ENCODE measurements around the gene USP2. TPM values are rescaled to one million over a fixed set of nuclear protein-coding genes. Genes with fewer than 3 reads are reported as not detected.

Gene USP2
- total RNA-seq, 1 donor from 2014 or later, result 140 TPM

DNA sequence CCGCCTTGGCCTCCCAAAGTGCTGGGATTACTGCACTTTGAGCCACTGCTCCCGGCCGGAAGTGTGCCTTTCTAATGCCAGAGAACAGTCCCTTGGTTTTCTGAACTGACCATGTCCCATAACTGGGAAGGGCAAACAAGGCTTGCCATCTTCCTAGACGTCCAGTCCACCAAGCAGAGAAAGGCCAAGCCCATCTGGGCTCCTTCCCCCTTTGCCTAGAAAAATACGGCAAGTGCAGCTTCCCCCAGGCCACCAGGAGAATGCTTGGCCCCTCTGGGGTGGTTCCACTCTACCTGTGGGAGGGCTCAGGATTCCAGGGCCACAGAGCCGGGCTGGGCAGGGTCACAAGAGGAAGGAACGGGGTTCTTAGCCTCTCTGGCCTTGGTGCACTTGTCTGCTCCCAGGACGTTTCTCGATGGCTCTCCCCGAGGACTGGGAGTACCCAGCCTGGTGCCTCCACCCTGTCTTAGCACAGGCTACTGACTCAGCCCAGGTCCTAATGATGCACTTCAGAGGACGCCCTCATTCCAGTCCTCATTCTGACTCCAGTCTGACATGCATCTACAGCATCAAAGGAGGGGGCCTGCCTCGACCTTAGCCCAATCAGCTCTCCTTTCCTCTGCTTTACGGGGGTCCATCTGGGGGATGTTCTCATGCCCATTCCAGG lies 1.2 kb downstream of the USP2 start:
- no peak for ATAC-seq
- intact Hi-C loops (cut with DNase I), result loop anchor here (10.0 kb wide), 1 partner anchor 95 kb away; no protein-coding TSS in a partner anchor
- no peak for DNase-seq (ENCODE audit: missing footprints)

DNA sequence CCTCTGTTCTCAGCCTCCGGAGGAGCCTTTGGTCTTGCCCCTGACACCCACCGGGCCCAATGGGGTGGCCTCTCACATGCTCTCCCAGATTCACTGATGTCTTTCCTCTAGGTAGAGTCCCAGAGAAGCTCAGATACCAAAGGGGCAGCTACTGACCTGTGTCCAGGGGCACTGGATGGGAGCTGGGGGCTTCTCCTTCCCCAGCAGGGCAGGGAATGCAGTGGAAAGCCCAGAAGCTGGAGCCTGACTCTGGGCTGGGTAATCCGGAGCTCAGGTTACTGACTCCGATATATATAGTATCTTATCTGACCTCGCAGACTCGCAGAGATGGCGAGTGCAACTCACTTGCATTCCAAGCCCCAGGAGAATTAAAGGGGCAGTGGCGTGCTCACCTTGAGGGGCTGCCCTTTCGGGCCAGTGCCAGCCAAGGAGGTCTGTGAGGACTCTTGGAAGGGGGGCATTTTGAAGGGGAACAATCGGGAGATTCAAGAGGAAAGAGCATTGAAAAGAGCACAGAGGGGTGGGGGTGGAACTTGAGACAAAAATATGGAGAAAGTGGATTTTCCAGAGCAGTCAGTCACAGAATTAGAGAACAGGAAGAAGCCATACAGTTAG lies 2.5 kb downstream of the USP2 start:
- intact Hi-C loops (cut with DNase I), result no loop called here
- peak; percentile 9 for ATAC-seq

DNA sequence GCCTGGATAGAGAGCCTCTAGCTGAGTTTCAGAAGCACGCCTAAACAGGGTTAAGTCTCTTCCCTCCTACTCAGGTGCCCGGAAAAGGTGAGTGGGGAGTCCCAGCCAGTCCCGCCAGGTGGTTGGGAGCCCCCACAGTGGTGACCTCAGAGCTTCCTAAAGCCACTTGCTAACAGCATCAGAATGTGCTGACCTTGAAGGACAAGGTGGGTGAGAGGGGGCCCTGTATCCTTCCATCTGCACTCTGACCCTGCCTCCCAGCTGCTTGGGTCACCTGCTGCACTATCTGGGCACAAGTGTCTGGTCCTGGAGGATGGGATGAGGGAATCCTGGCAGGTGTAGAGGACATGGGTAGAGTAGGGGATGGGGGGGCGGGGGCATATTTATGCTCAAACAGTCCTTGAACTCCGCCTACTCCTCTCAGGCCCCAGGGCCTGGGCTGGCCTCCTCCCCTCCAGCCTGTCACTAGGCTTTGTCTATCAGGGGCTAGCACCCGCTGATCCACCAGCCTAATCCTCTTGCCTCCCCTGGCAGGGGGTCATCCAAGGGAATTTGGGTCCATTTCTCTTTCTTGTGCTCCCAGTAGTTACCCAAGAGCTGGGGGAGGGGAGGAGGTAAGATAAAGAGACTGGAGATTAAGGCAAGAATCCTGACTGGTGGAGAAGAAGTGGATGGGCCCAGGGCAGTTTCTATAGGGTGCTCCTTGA lies 3.4 kb downstream of the USP2 start:
- intact Hi-C loops (cut with DNase I), result no loop called here
- DNase-seq (ENCODE audit: missing footprints), result no peak
- ATAC-seq, result no peak

More for the DNA sequence above, 2.5 kb downstream of the USP2 start:
- DNase-seq (ENCODE audit: missing footprints), result no peak

GRCh38 chr11:119377112-119377901 lies 4.2 kb downstream of the USP2 start:
- DNase-seq (ENCODE audit: missing footprints) (no peak), ATAC-seq (no peak)
- intact Hi-C loops (cut with DNase I), result no loop called here

DNA sequence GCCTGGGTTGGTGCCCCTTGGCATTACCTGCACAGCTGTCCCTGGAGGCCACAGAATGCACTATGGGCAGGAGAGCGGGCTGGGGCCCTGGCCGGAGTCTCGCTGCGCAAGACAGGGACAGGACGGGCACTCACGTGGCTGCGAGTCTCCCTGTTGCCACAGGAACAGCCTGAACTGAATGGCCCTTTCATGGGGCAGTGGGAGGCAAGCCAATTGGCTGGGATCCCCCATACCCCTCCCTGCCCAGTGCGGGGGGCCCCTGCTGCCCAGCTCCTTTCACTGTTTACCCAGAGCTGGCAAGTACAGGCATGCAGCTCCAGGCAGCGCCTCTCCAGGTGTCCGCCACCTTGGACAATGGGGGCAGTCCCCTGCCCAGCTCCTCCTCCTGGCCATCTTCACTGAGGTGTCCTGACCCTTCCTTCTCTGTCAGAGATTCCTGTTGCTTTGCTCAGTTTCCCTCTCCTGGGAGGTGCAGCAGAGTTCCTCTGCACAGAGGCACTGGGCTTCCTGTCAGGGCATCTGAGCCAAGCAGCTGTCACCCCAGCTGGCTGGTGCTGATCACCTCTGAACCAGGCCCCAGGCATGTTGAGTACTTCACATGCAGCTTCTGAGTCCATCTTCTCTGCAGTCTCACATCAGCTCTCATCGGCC lies 5.2 kb downstream of the USP2 start:
- DNase-seq (ENCODE audit: missing footprints), result peak; percentile 78
- ATAC-seq, result peak; percentile 14
- intact Hi-C loops (cut with DNase I), result no loop called here

DNA sequence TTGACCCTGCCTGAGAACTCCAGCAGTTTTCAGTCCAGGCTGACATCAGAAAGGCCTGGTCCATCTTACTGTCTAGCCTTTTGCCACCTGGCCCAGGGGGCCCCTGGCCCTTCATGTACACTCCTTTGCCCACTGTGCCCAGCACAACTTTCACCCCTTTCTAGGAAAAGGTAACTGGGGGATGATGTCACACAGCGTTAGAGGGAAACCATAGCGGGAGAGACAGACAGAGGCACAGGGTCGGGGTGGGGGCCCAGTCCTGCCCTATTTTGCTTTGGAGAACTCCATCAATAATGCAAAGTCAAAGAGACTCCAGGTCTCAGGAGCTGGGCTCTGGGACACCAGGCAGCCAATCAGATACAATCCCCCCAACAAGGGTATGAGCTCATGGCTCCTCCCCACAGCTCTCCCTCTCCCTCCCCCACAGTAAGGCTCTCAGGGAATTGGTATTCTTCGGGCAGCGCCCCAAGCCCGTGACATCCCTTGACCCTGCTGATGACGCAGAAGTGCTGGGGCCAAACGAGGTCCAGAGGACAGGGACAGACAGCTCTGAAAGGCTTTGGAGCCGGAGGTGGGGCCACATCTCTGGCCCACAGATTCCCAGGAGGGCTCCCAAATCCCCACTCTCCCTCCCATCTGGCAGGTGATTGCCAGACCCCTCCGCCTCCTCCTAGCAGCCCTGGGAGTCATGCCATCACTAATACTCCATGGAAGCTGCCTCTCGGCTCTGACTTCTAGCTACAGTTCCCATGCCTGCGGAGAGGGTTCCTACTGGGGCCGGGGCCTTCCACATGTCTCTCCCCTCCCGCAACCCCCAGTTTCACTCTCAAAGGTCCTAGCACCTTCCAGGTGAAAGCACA lies 5.9 kb downstream of the USP2 start:
- ATAC-seq (peak; percentile 66), DNase-seq (ENCODE audit: missing footprints) (peak; percentile 84)
- intact Hi-C loops (cut with DNase I), result loop anchor here (2.0 kb wide), 1 partner anchor 35 kb away; the partner anchor contains the start of gene C1QTNF5

DNA sequence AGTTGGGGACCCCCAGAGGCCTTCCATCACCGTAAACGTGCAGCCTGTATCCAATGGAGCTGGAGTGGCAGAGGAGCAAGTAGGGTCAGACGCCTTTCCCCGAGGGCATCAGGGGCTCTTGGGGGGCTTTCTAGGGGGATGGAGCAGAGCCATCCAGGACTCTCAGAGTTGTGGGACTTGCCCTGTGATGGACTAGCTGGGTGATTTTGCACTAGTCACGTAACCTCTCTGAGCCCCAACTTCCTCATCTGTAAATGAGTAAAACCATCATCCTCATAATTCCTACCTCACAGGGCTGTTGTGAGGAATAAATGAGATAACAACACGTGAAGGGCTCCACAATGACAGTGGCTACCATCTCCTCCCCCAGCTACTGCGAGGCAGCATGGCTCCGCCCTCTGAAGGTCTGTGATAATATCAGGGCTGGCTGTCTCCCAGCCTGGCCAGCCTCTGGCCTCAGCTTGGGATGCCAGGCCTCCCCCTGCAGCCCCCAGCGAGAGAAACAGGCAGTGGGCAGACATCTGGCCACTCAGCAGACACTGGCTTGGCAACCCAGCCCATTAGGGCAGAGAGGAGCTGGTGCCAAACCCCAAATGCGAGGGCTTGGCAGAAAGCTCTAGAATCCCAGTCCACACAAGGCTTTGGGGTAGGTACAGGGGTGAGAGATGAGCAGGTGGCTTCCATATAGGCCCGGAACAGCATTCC lies 6.7 kb downstream of the USP2 start:
- DNase-seq (ENCODE audit: missing footprints) (no peak), ATAC-seq (no peak)
- intact Hi-C loops (cut with DNase I), result loop anchor here (1.0 to 2.0 kb wide), 2 partner anchors 18 to 34 kb away; partner anchors contain the start of gene C1QTNF5

- DNase-seq (ENCODE audit: missing footprints) (peak; percentile 69), ATAC-seq (no peak)
- intact Hi-C loops (cut with DNase I), result loop anchor here (1.0 to 2.0 kb wide), 2 partner anchors 18 to 33 kb away; partner anchors contain the start of gene C1QTNF5
These were observed 7.4 kb downstream of the USP2 start for GRCh38 chr11:119373921-119374631.

DNA sequence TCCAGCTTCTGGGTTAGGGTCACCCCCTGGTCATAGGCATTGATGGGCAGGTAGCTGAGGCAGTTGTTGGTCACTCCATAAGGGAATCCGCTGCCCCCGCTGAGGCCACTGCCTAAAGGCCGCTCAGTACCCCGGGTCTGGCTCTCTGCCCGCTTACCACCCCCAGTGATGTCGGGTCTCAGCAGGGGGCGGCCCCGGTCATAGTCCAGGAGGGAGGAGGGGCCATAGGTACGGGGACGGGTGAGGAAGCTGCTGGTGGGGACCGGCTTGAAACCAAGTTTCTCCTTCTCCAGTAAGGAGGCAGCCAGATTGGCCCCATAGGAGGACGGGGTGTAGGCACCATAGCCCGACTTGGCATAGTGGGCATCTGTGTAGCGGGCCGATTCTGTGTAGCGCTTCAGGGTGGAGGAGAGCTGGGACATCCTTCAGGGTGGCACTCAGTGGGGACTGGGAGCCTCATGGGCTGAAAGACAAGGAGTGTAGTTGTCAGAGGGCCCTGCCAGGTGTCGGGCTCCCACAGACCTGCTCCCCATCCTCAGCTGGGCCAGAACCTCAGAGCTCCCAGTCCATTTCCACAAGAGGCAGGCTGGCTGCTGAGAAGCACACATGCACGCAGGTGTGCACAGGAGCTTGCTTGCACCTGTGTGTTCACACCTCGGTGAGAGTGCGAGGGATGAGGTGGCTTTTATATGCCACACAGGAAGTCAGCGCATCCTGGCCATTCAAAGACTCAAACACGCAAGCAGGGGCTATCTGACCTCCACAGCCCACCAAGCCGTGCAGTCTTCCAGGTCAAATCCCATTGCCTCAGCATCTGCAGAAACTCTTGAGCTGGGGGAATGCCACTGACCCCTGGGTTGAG lies 8.2 kb downstream of the USP2 start:
- intact Hi-C loops (cut with DNase I), result no loop called here
- peak; percentile 49 for DNase-seq (ENCODE audit: missing footprints)

GRCh38 chr11:119372260-119373058 lies 9.0 kb downstream of the USP2 start:
- DNase-seq (ENCODE audit: missing footprints), result peak; percentile 59
- ATAC-seq, result no peak
- intact Hi-C loops (cut with DNase I), result no loop called here

More for the DNA sequence above, 8.2 kb downstream of the USP2 start:
- no peak for ATAC-seq

- intact Hi-C loops (cut with DNase I), result no loop called here
- DNase-seq (ENCODE audit: missing footprints), result no peak
- ATAC-seq, result no peak
These were observed 9.7 kb downstream of the USP2 start for GRCh38 chr11:119371778-119372182.

GRCh38 chr11:119371067-119371601 lies 10.4 kb downstream of the USP2 start:
- ATAC-seq (no peak), DNase-seq (ENCODE audit: missing footprints) (no peak)
- intact Hi-C loops (cut with DNase I), result no loop called here

- ATAC-seq (peak; percentile 51), DNase-seq (ENCODE audit: missing footprints) (peak; percentile 81)
- intact Hi-C loops (cut with DNase I), result no loop called here
These were observed 10.9 kb downstream of the USP2 start for GRCh38 chr11:119370486-119371046.
